Stimulated activated CD8-positive, alpha-beta memory T cell treated with anti-CD3 and anti-CD28 coated beads, Interleukin-12 subunit alpha, Interleukin-12 subunit beta, amount 100 ng/mL, for 24 hours (primary cell): ENCODE results near the gene PGC.

ENCODE experiments used
- DNase-seq: peaks from one replicate; pipeline ENCODE4 v3.0.0-alpha.2; 2020; ENCODE audit errors: extremely low read depth

The PGC gene

GRCh38 chr6:41730531-41731436 lies 16.4 kb downstream of the PGC start:
- DNase-seq = no peak

GRCh38 chr6:41729624-41730023 lies 17.6 kb downstream of the PGC start:
- no peak for DNase-seq

- DNase-seq = no peak
Observed at GRCh38 chr6:41728954-41729353, 18.2 kb downstream of the PGC start.

GRCh38 chr6:41728073-41728936 lies 18.9 kb downstream of the PGC start:
- DNase-seq = no peak

- DNase-seq = no peak
Observed at GRCh38 chr6:41727705-41728072, 19.5 kb downstream of the PGC start.

GRCh38 chr6:41726876-41727275 lies 20.3 kb downstream of the PGC start:
- DNase-seq = no peak

- no peak for DNase-seq
Observed at GRCh38 chr6:41724586-41725501, 22.4 kb downstream of the PGC start.

GRCh38 chr6:41724228-41724580 lies 23.0 kb downstream of the PGC start:
- no peak for DNase-seq

- no peak for DNase-seq
Observed at GRCh38 chr6:41723530-41724227, 23.5 kb downstream of the PGC start.

- no peak for DNase-seq
Observed at GRCh38 chr6:41722969-41723529, 24.1 kb downstream of the PGC start.

- no peak for DNase-seq
Observed at GRCh38 chr6:41721414-41721813, 25.8 kb downstream of the PGC start.

- DNase-seq = no peak
Observed at GRCh38 chr6:41720783-41721182, 26.4 kb downstream of the PGC start.

GRCh38 chr6:41720262-41720620 lies 27.0 kb downstream of the PGC start:
- no peak for DNase-seq

- DNase-seq = no peak
Observed at GRCh38 chr6:41719436-41720261, 27.5 kb downstream of the PGC start.

- no peak for DNase-seq
Observed at GRCh38 chr6:41718828-41719227, 28.4 kb downstream of the PGC start.

- DNase-seq = no peak
Observed at GRCh38 chr6:41717392-41717736, 29.8 kb downstream of the PGC start.

GRCh38 chr6:41716516-41717391 lies 30.4 kb downstream of the PGC start:
- no peak for DNase-seq

- no peak for DNase-seq
Observed at GRCh38 chr6:41715795-41716515, 31.2 kb downstream of the PGC start.
